ENCODE results near the gene NPAS4. TPM values are rescaled to one million over a fixed set of nuclear protein-coding genes. Genes with fewer than 3 reads are reported as not detected.
A peak's percentile ranks its signal among the peaks of the same experiment; 100 is the strongest.
"Not testable (repeated sequence)": the region's sequence is repeated elsewhere in the genome, so short reads cannot be mapped to it uniquely, and the experiment has no call there.

The NPAS4 gene
- total and polyA plus RNA-seq, 11 donors = 0.04 to 0.75 TPM; not detected in 9

DNA sequence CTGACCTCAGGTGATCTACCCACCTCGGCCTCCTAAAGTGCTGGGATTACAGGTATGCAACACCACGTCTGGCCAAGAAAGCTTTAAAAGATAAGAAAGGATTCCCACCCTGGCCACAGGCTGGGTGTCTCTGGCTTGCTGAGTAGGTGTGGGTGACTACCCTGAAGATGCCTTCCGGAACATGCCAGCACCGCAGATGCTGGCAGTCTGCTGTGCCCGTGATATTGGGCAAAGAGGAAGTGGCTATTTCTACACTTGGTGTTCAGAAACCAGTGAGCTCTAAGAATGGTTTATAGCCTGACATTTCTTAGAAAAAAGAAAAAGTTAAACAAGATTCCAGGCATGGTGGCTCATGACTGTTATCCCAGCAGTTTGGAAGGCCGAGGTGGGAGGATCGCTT lies 11.8 kb downstream of the NPAS4 start:
- intact Hi-C loops (cut with DNase I) = no loop called here
- peaks cover 0 to 43% (median 31%) of the 10 kb centered on the region in 9 donors for H3K36me3 ChIP-seq
- no peak for DNase-seq
- TF ChIP-seq, protein P1, sequence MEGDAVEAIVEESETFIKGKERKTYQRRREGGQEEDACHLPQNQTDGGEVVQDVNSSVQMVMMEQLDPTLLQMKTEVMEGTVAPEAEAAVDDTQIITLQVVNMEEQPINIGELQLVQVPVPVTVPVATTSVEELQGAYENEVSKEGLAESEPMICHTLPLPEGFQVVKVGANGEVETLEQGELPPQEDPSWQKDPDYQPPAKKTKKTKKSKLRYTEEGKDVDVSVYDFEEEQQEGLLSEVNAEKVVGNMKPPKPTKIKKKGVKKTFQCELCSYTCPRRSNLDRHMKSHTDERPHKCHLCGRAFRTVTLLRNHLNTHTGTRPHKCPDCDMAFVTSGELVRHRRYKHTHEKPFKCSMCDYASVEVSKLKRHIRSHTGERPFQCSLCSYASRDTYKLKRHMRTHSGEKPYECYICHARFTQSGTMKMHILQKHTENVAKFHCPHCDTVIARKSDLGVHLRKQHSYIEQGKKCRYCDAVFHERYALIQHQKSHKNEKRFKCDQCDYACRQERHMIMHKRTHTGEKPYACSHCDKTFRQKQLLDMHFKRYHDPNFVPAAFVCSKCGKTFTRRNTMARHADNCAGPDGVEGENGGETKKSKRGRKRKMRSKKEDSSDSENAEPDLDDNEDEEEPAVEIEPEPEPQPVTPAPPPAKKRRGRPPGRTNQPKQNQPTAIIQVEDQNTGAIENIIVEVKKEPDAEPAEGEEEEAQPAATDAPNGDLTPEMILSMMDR (IDR thresholded peaks at IDR 0.05) = no peak
- no peak for TF ChIP-seq POLR2A (IDR thresholded peaks at IDR 0.05)
- ATAC-seq = no peak
- H3K4me3 ChIP-seq = no peak overlapping the region
- 90 to 93% (median 91%) methylated on average over 7 of the region's 7 CpGs for WGBS, 4 donors
- peaks cover 0 to 3% (median under 1%) of the 10 kb centered on the region in 12 donors for H3K4me1 ChIP-seq
- H3K27me3 ChIP-seq = no peaks in the 10 kb centered on the region
- H3K27ac ChIP-seq = no peak overlapping the region
- H3K9me3 ChIP-seq = no peaks in the 10 kb centered on the region

DNA sequence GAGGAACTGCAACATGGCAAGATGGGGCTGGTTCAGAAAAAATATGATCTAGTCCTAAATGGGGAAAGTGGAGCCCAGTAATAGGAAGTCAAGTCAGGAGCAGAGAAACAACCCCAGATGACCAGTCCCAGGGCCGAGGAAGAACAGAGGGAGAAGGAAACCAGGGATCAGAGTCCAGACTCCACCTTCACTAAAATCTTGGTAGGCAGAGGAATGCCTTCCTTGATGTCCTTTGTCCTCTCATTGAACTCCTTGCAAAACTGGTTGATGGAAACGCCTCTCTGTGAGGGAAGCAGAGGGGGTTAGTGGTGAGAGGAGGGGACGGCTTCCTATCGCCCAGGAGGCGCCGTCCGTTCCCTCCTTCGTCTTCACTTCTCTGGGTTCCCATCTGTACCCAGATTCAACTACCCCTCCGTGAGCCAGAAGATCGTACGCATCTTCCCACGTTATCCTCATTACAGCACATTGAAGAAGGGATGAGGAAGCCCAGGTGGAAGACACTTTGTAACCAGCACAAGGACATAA lies 17.2 kb downstream of the NPAS4 start:
- Histone ChIP-seq H3K4me3 (peak overlapping the region; percentile 63 to 98 (median 83)), H3K9me3 (peaks cover 0 to 6% (median under 1%) of the 10 kb centered on the region in 12 donors), H3K36me3 (peaks cover 0 to 37% (median 31%) of the 10 kb centered on the region in 9 donors), H3K4me1 (peaks cover 0 to 11% (median 8%) of the 10 kb centered on the region in 12 donors), H3K27ac (peak overlapping the region in 10 of 12 donors; percentile 82 to 93 (median 90)), H3K27me3 (no peaks in the 10 kb centered on the region)
- ATAC-seq (no peak), DNase-seq (no peak)
- 5 to 10% (median 8%) methylated on average over 12 of the region's 12 CpGs for whole genome bisulfite sequencing, 4 donors
- intact Hi-C loops (cut with DNase I) = loop anchor here in 3 of 10 donors (2.0 to 5.0 kb wide), 3 partner anchors 29 to 46 kb away; partner anchors contain the start of gene PELI3 (in 1 of the 3)
- TF ChIP-seq POLR2A (IDR thresholded peaks at IDR 0.05) = no peak
- TF ChIP-seq, protein P1 (IDR thresholded peaks at IDR 0.05) = no peak

DNA sequence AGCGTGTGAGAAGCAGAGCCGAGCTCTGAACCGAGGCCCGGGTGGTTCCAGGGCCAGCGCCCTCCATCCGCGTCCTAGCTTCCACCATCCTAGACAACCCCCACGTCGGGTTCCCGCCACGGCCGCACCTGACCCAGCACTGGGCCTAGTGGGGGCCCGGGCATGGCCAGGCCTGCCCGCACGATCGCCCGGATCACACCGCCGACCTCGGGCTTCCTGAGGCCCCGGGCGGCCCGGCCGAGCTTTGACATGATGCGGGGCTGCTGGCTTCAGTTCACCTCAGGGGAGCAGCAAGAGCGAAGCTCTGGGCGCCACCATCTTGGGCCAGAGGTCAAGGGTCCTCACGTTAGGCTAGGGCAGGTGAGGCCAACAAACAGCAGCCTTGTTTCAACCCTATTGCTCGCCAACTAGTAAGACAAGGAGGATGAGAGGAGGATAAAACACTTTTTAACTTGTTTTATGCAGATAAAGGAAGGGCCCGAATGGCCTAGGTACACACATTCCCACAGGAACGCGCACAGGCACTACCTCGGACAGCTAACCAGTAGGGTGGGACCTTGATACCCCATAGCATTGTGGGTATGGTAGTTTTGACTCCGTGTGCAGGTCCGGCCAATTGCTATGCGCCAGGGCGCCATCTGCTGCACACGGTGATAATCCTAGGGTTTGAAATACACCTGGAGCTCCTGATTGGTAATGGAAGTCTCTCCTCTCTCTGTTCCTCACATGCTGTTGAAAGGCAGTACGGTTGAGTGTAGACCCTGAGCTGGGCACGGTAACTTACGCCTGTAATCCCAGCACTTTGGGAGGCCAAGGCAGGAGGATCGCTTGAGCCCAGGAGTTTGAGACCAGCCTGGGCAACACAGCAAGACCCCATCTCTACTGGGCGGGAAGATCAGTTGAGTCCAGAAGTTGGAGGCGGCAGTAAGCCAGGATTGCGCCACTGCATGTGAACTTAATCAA lies 17.9 kb downstream of the NPAS4 start, which contains the start of gene MRPL11:
Gene MRPL11, minus strand, starts transcription at position 345 of the 963 bp plus-strand sequence. Its CDS starts 94 bp downstream, at position 251.
- H3K4me3 ChIP-seq = peak within 1 kb of the TSS; percentile 63 to 98 (median 83)
- DNase-seq (peak; percentile 86 to 93 (median 89)), ATAC-seq (peak; percentile 99 to 100 (median 100))
- peaks cover 0 to 13% (median 7%) of the 10 kb centered on the region in 12 donors for H3K9me3 ChIP-seq
- H3K27me3 ChIP-seq = no peaks in the 10 kb centered on the region
- peaks cover 0 to 30% (median 26%) of the 10 kb centered on the region in 9 donors for H3K36me3 ChIP-seq
- 8 to 13% (median 8%) methylated on average over 27 to 45 of the region's 45 CpGs for WGBS, 4 donors
- H3K27ac ChIP-seq = peak within 1 kb of the TSS; percentile 82 to 95 (median 90)
- TF ChIP-seq POLR2A (IDR thresholded peaks at IDR 0.05) = peak in 1 of 2 donors; percentile 14
- TF ChIP-seq, protein P1 (IDR thresholded peaks at IDR 0.05) = peak; percentile 31 to 88 (median 68)
- intact Hi-C loops (cut with DNase I) = loop anchor here in 3 of 10 donors (2.0 to 5.0 kb wide), 3 partner anchors 28 to 46 kb away; partner anchors contain the start of gene PELI3 (in 1 of the 3)
- peaks cover 0 to 11% (median 8%) of the 10 kb centered on the region in 12 donors for H3K4me1 ChIP-seq

DNA sequence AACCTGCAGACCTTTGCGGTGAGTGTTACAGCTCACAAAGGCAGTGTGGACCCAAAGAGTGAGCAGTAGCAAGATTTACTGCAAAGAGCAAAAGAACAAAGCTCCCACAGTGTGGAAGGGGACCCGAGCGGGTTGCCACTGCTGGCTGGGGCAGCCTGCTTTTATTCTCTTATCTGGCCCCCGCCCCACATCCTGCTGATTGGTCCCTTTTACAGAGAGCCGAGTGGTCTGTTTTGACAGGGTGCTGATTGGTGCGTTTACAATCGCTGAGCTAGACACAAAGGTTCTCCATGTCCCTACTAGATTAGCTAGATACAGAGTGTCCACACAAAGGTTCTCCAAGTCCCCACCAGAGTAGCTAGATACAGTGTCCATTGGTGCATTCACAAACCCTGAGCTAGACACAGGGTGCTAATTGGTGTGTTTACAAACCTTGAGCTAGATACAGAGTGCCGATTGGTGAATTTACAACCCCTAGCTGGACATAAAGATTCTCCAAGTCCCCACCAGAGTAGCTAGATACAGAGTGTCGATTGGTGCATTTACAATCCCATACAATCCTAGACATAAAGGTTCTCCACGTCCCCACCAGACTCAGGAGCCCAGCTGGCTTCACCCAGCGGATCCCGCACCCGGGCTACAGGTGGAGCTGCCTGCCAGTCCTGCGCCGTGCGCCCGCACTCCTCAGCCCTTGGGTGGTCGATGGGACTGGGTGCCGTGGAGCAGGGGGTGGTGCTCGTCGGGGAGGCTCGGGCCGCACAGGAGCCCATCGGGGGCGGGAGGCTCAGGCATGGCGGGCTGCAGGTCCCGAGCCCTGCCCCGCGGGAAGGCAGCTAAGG lies 19.5 kb downstream of the NPAS4 start:
- intact Hi-C loops (cut with DNase I); ATAC-seq; DNase-seq; H3K27ac ChIP-seq; H3K4me3 ChIP-seq; H3K27me3 ChIP-seq: not testable (repeated sequence)
- H3K36me3 ChIP-seq = peaks cover 0 to 20% (median 17%) of the 10 kb centered on the region in 9 donors
- 85 to 90% (median 89%) methylated on average over 27 to 29 of the region's 29 CpGs for whole genome bisulfite sequencing, 4 donors
- peaks cover 0 to 16% (median 7%) of the 10 kb centered on the region in 12 donors for H3K9me3 ChIP-seq
- peaks cover 0 to 16% (median 8%) of the 10 kb centered on the region in 12 donors for H3K4me1 ChIP-seq

DNA sequence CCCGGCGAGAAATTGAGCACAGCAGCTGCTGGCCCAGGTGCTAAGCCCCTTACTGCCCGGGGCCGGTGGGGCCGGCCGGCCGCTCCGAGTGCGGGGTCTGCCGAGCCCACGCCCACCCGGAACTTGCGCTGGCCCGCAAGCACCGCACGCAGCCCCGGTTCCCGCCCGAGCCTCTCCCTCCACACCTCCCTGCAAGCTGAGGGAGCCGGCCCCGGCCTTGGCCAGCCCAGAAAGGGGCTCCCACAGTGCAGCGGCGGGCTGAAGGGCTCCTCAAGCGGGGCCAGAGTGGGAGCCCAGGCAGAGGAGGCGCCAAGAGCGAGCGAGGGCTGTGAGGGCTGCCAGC lies 20.1 kb downstream of the NPAS4 start:
- H3K4me3 ChIP-seq; H3K27ac ChIP-seq; H3K27me3 ChIP-seq; ATAC-seq; intact Hi-C loops (cut with DNase I); DNase-seq: not testable (repeated sequence)
- WGBS, 4 donors = 80 to 92% (median 90%) methylated on average over 7 to 27 of the region's 27 CpGs
- Histone ChIP-seq H3K36me3 (peaks cover 0 to 14% (median 11%) of the 10 kb centered on the region in 9 donors), H3K4me1 (peaks cover 0 to 16% (median 8%) of the 10 kb centered on the region in 12 donors), H3K9me3 (peaks cover 0 to 16% (median 7%) of the 10 kb centered on the region in 12 donors)

Data from heart left ventricle (tissue), 16 donors.